HG02642 (cell line): ENCODE data around the gene CCL4L2.
"Not testable (repeated sequence)": the region's sequence is repeated elsewhere in the genome, so short reads cannot be mapped to it uniquely, and the experiment has no call there.

Source experiments
- ATAC-seq: cut with Tn5 transposase; IDR thresholded peaks from one replicate; pipeline ENCODE4 v1.9.1; 2021; ENCODE audit warnings: mild to moderate bottlenecking; ENCODE audit not compliant: unreplicated experiment, poor library complexity

CCL4L2 gene

GRCh38 chr17:36219556-36219955 is 8.7 kb downstream of the CCL4L2 start:
- ATAC-seq: not testable (repeated sequence)

- not testable (repeated sequence) for ATAC-seq
Measured at GRCh38 chr17:36220737-36221580, 10.1 kb downstream of the CCL4L2 start.

GRCh38 chr17:36221581-36222100 is 10.8 kb downstream of the CCL4L2 start:
- not testable (repeated sequence) for ATAC-seq

- ATAC-seq: not testable (repeated sequence)
Measured at GRCh38 chr17:36222967-36223366, 12.1 kb downstream of the CCL4L2 start.

GRCh38 chr17:36229644-36230043 is 18.8 kb downstream of the CCL4L2 start:
- ATAC-seq: not testable (repeated sequence)

- ATAC-seq: not testable (repeated sequence)
Measured at GRCh38 chr17:36242046-36242445, 31.2 kb downstream of the CCL4L2 start.
